AG04450 (cell line): Measurements from ENCODE around the gene SHANK3. TPM values are rescaled to one million over a fixed set of nuclear protein-coding genes. Genes with fewer than 3 reads are reported as not detected.

Experiments
- CTCF ChIA-PET: fragments of 300-600, 350-600 bp; formaldehyde crosslinking; extraction: SDS; loops from one replicate; lab custom pipeline; 2022; ENCODE audit warnings: antibody characterized with exemption, inconsistent platforms; lab: Charles Lee
- POLR2A ChIA-PET: fragments of 350-600 bp; formaldehyde crosslinking; extraction: SDS; loops from one replicate; lab custom pipeline; 2021; ENCODE audit warnings: antibody characterized with exemption, inconsistent platforms; lab: Yijun Ruan, JAX
- DNase-seq: peaks from one replicate; pipeline ENCODE4 v3.0.0-alpha.2; 2011; ENCODE audit warnings: low read depth, low spot score
- H3K27ac ChIP-seq: one replicate; pipeline ENCODE4 v1.5.1; 2012; ENCODE audit warnings: low read depth, low read length, control low read depth
- H3K27me3 ChIP-seq: one replicate; pipeline ENCODE4 v1.6.0; 2012; ENCODE audit warnings: low read length; ENCODE audit not compliant: control insufficient read depth, insufficient read depth
- H3K4me3 ChIP-seq: 2 replicates; pipeline ENCODE4 v1.5.1; 2011; ENCODE audit warnings: mild to moderate bottlenecking, low read depth, low read length, control low read depth
- H3K9me3 ChIP-seq: 2 replicates; pipeline ENCODE4 v1.5.1; 2012; ENCODE audit warnings: low read length; ENCODE audit not compliant: control insufficient read depth, insufficient read depth
- polyA minus RNA-seq: library from RNA; depleted of rRNA, polyadenylated mRNA; stranded (reverse); fragments of >200 nt; gene quantifications from 2 replicates; pipeline ENCODE4 v1.2.3, GENCODE V29; 2011; rRNA and poly(A)+ RNA removed
- polyA plus RNA-seq: library from polyadenylated mRNA; depleted of rRNA; stranded (reverse); fragments of >200 nt; gene quantifications from 2 replicates; pipeline ENCODE4 v1.2.3, GENCODE V29; 2011; rRNA removed
- TF ChIP-seq, protein P1 (sequence below): IDR thresholded peaks from 2 replicates; pipeline ENCODE4 v1.5.1; 2011; ENCODE audit warnings: low read depth, low read length, control low read depth, inconsistent platforms

Gene SHANK3
- polyA plus RNA-seq (0.47 and 0.63 TPM in 2 replicates), polyA minus RNA-seq (0.28 and 0.35 TPM in 2 replicates)

DNA sequence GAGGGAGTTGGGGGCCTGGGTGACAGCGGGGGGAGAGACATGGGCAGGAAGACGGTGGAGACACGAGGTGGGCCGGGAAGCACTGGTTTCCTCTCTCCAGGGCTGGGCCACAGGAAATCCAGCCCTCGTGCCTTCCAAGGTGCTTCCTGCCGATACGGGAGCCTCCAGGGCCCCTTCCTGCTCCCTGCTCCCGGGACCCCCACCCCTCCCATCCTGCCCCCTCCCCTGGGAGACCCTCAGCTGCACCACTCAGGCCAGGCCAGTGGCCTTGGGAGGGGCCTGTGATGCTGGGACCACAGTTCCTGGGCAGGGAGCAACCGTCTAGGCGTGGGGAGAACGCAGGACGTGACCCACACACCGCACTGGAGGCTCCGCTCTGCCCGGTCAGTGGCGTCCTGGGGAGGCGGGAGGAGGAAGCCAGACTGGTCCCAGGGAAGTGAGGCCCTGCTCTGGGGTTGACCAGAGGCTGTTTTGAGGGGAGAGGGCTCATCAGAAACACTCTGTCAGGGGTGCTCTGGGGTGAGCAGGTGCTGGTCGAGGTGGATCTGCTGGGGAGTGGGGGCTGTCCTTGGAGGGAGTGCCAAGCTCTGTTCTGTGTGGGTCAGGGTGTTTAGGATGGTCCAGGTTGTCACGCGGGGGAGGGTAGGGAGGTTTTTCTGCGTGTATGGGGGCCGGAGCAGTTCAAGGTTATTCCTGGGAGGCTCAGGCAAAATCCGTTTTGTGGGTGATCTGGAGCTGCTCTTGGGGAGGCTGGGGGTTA is at the start of gene SHANK3:
SHANK3 (plus strand) TSS at position 353 of the 760 bp plus-strand sequence.
- Histone ChIP-seq H3K27me3 (peaks cover 48% of the 10 kb centered on the region), H3K27ac (no peak within 1 kb of the TSS), H3K9me3 (peaks cover 2% of the 10 kb centered on the region; the same call in 1 of the 2 replicates), H3K4me3 (no peak within 1 kb of the TSS)
- ChIA-PET POLR2A (no interaction called here), CTCF (no interaction called here)
- TF ChIP-seq, protein P1, sequence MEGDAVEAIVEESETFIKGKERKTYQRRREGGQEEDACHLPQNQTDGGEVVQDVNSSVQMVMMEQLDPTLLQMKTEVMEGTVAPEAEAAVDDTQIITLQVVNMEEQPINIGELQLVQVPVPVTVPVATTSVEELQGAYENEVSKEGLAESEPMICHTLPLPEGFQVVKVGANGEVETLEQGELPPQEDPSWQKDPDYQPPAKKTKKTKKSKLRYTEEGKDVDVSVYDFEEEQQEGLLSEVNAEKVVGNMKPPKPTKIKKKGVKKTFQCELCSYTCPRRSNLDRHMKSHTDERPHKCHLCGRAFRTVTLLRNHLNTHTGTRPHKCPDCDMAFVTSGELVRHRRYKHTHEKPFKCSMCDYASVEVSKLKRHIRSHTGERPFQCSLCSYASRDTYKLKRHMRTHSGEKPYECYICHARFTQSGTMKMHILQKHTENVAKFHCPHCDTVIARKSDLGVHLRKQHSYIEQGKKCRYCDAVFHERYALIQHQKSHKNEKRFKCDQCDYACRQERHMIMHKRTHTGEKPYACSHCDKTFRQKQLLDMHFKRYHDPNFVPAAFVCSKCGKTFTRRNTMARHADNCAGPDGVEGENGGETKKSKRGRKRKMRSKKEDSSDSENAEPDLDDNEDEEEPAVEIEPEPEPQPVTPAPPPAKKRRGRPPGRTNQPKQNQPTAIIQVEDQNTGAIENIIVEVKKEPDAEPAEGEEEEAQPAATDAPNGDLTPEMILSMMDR = no peak
- DNase-seq = no peak

DNA sequence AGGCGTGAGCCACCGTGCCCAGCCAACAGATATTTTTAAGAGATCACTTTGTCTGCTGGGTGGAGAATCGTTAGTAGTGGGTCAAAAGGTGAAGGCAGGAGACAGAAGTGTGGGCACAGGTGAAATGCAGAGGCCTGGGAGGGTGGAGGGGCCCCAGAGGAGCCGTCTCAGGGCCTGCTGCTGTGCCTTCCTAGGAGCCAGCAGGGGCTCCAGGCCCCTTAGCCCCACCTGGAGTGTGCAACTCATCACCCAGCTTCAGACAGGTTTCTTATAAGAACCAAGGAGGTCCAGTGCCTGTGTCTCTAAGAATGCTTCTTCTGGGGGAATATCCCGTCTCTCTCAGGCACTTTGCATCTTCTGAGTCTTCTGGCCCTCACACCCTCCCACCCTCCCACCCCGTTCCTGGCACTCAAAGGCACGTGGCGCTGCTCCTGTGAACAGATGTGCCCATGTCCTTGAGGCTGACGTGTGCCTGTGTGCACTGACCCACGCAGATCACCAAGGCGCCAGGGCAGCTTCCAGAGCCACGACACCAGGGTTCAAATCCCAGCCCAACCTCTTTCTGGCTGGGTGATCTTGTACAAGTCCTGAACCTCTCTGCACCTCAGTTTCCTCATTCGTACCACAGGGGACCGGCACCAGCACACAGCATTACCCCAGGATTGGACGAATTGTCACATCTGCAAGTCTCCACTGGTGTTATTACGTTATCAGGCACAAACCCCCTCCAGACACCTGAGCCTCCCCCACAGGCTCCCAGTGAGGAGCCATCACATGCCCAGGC is 48.1 kb upstream of the SHANK3 start:
- no peak for DNase-seq
- TF ChIP-seq, protein P1 = no peak
- ChIA-PET POLR2A (no interaction called here), CTCF (no interaction called here)
- no peak overlapping the region for H3K27ac ChIP-seq
- H3K27me3 ChIP-seq = peaks cover 8% of the 10 kb centered on the region
- H3K4me3 ChIP-seq = no peak overlapping the region
- H3K9me3 ChIP-seq = no peaks in the 10 kb centered on the region; the same call in 1 of the 2 replicates

- TF ChIP-seq, protein P1 = no peak
- Histone ChIP-seq H3K9me3 (no peaks in the 10 kb centered on the region; the same call in 1 of the 2 replicates), H3K27ac (no peak overlapping the region), H3K4me3 (no peak overlapping the region), H3K27me3 (peaks cover 6% of the 10 kb centered on the region)
- DNase-seq = no peak
- ChIA-PET CTCF (no interaction called here), POLR2A (no interaction called here)
Observed at GRCh38 chr22:50625131-50625567, 47.5 kb upstream of the SHANK3 start.

DNA sequence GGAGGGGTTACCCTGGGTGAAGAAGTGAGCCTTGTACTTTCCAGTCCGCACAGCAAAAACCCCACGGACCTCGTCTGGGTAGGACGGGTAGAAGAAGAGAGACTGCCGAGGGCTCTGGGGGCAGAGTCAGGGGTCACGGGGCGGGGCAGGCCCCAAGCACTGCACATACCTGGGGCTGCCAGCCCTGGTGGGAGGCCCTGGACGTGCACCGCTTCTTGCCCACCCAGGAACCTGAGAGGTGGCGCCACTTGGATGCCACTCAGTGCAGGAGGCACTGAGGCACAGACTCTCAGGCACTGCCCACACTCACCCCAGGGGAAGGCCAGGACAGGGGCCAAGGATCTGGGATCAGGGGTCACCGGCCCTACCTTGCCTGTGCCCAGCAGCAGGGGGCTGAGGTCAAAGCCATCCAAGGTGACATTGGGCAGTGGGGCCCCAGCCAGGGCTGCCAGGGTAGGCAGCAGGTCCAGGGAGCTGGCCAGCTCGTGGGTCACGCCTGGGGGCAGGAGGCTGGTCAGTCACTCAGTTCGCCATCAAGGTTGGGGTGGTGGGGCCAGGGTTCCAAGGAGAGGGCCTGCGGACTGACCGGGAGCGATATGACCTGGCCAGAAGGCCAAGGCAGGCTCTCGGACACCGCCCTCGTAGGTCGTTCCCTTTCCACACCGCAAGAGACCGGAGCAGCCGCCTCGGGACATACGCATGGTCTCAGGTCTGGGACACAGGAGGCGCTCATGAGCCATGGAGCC is 46.9 kb upstream of the SHANK3 start:
- TF ChIP-seq, protein P1 = no peak
- no peak overlapping the region for H3K4me3 ChIP-seq
- H3K27ac ChIP-seq = no peak overlapping the region
- POLR2A ChIA-PET = no interaction called here
- DNase-seq = no peak
- no peaks in the 10 kb centered on the region; the same call in 1 of the 2 replicates for H3K9me3 ChIP-seq
- H3K27me3 ChIP-seq = peaks cover 6% of the 10 kb centered on the region
- CTCF ChIA-PET = interaction anchor here (0.9 kb wide), 1 partner anchor 100 kb away, joined by 3 read pairs; the partner anchor contains the start of gene SCO2
